NCI-H146 treated with DMSO at 0.1 percent for 48 hours (cell line): ENCODE results near the gene LYG1.
"Not testable (repeated sequence)": the region's sequence is repeated elsewhere in the genome, so short reads cannot be mapped to it uniquely, and the experiment has no call there.

ENCODE experiments used
- DNase-seq: peaks from one replicate; lab custom pipeline; 2025; ENCODE audit not compliant: unreplicated experiment; lab: John Stamatoyannopoulos, UW

LYG1 gene

GRCh38 chr2:99301097-99301496 lies at the start of gene LYG1:
TSS of gene LYG1 (minus strand) at chr2:99301197. CDS start at chr2:99295670, 5,527 bp downstream.
- not testable (repeated sequence) for DNase-seq

DNA sequence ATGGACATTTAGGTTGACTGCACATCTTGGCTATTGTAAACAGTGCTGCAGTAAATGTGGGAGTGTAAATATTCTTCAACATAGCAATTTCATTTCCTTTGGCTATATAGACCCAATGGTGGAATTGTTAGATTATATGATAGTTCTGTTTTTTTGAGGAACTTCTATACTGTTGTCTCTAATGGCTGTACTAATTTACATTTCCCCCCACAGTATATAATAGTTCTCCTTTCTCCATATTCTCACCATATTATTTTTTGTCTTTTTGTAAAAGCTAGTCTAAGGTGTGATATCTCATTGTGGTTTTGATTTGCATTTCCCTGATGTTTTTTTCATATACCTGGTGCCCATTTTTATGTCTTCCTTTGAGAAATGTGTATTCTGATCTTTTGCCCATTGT lies 49.2 kb upstream of the LYG1 start:
- no peak for DNase-seq

DNA sequence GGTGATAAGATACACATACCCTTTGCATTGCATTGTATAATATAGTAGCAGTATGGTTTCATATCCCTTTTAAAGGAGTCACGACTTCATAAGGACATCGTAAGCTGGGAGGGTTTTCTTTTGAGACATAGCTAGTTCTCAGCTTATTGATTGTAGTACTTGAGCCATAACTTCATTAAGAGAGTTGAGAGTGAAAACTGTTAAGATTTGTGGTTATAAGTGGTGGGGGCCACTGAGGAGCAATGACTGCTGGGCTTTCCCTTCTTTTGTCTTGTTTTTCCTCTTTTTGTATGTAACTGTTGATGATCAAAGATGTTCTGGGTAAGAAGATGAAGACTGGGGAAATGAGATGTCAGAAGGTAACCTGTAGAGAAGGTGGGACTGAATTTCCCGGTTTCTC lies 47.2 kb upstream of the LYG1 start:
- DNase-seq = no peak

DNA sequence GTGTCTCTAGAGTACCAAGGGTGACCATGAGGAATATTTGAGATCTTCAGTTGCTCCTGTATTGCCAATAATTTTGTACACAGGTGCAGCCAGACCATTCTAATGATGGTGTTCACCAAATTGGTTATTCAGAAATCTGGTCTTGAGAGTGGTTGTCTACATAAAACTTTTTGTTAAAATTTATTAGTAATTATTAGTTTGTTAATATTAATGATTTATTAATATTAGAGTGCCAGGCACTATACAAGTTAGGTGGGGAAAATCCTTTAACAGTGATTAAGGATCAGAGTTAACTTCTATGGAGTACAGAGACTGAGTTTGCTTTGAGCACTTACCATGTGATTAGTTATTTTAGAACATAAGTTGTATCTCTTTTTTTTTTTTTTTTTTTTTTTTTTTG lies 45.2 kb upstream of the LYG1 start:
- no peak for DNase-seq

- not testable (repeated sequence) for DNase-seq
Measured at GRCh38 chr2:99345446-99345845, 44.4 kb upstream of the LYG1 start.

DNA sequence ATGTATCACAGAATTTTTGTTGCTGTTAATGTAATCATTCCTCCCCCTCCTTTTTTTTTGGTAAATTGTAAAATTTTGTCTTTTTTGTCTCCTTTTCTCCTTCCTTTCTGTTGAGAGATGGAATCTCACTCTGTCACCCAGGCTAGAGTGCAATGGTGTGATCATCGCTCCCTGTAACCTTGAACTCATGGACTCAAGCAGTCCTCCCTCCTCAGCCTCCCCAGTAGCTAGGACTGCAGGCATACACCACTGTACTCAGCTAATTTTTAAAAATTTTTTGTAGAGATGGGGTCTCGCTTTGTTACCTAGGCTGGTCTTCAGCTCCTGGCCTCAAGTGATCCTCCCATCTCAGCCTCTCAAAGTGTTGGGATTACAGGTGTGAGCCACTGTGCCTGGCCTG lies 41.5 kb upstream of the LYG1 start:
- no peak for DNase-seq

DNA sequence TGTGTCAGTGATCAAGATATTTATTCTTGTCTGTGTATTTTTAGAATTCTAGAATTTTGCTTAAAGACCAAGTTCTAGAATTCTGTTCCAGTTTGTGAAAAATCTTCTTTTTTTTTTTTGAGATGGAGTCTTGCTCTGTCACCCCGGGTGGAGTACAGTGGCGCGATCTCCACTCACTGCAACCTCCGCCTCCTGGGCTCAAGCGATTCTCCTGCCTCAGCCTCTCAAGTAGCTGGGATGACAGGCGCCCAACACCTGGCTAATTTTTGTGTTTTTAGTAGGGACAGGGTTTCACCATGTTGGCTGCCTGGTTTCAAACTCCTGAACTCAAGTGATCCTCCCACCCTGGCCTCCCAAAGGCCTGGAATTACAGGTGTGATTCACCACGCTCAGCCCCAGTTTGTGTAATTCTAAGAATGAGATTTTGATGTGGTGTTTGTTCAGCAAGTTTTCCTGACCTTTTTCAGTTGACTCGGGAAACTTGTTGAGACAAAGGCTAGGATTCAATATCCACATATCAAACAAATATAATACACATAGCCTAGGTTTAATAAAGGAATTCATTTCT lies 39.8 kb upstream of the LYG1 start:
- no peak for DNase-seq

DNA sequence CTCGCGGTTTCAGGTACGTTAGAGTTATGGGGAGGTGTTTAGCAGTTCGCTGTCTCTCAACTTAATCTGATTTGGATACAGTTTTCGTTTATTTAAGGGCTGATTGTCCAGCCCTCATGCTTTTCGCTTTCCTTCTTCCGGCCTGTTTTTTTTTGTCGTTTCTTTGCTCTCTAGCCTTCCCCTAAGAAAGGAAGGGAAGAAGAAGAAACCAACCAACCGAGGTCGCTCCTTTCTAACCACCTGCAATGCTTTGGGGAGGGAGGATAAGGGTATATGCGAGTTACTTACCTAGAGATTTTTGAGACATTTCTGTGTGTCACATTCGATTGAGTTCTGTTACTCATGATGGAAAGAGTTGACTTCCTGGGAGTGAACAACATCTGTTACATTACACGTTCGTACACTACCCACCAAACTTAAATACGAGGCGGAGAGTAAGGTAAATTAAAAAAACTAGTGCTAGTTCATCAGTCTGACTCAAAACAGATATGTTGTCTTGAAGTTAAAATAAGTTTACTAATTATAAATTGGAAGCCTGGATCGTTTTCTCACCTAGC lies 37.1 kb upstream of the LYG1 start:
- no peak for DNase-seq

GRCh38 chr2:99337113-99338028 lies 36.4 kb upstream of the LYG1 start, which contains the start of gene EIF5B:
TSS of gene EIF5B (plus strand) at chr2:99337389. CDS start at chr2:99337555, 166 bp downstream.
- DNase-seq = peak; percentile 82

GRCh38 chr2:99336804-99337112 lies 35.8 kb upstream of the LYG1 start:
- no peak for DNase-seq

DNA sequence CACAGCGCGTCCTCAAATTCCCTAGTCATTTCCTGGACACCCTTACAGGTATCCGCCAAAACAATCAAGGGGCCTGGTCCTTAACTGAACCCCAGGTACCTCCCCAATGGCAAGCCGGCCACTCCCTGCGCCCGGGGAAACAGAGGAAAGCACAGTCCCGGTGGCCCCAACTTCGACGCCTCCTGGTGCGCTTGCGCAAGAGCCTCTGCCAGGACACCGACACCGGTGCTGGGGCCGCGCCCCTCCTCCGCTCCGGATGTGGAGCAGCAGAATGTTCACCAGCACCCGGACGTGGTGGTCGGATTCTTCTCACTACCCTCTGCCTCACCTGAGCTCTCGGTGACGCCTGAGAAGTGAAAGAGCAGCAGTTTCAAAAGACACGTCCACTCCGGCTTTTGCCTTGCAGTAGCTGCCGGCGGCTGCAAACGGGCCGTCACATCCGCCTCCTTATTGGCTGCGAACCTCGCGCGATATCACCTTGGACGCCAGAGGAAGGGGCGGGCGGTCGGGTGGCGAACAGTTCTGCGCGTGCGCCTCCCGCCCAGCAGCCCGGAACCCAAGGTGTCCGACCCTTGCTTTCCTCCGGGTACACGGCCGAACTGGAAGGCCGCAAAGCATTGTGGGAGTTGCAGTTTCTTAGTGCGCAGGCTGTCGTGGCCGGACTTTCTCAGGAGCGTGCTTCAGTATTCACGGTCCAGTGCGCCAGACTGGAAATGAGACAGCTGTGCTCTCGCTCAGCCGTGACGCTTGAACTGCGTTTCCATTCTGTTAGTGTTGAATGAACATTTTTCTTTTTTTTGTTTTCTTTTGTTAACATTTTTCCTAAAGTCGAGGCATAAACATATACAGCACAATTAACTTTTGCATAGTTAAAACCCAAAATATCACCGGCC lies 35.2 kb upstream of the LYG1 start, which contains the start of gene TXNDC9:
TXNDC9 (minus strand) TSS at position 423 of the 893 bp plus-strand sequence. CDS start 3,123 bp downstream, outside the sequence.
- peak; percentile 99 for DNase-seq

GRCh38 chr2:99325384-99325783 lies 24.4 kb upstream of the LYG1 start:
- DNase-seq = no peak

- not testable (repeated sequence) for DNase-seq
Measured at GRCh38 chr2:99317873-99318200, 16.8 kb upstream of the LYG1 start.

DNA sequence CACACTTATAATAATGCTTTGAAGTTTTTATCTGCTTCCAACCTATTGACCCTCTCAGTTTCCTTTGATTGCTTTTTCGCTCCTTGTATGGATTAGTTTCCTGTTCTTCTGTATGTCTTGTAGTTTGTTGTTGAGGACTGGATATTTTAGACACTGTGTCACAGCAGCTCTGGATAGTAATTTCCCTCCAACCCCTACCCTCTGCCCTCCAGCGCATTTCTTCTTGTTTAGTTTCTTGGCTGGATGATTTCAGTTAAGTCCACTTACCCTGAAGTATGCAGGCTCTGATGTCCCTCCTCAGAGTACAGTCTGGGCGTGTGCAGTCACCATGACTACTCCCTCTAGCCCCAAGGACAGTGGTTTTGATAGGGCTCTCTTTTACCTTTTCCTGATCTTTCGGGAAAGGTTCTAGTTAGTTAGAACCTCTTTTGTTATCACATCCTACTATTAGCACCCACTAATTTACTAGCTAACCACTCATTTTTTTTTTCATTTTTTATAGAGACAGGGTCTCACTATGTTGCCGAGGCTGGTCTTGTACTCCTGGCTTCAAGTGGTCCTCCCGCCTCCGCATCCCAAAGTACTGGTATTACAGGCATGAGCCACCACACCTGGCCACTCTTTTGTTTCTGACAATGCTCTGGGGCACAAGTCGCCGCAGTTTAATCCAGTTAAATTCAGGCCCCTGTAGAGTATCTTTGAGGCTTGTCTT lies 16.3 kb upstream of the LYG1 start:
- no peak for DNase-seq

GRCh38 chr2:99299580-99299979 lies 1.4 kb downstream of the LYG1 start:
- DNase-seq = no peak

- DNase-seq = no peak
Measured at GRCh38 chr2:99297994-99298393, 3.0 kb downstream of the LYG1 start.

DNA sequence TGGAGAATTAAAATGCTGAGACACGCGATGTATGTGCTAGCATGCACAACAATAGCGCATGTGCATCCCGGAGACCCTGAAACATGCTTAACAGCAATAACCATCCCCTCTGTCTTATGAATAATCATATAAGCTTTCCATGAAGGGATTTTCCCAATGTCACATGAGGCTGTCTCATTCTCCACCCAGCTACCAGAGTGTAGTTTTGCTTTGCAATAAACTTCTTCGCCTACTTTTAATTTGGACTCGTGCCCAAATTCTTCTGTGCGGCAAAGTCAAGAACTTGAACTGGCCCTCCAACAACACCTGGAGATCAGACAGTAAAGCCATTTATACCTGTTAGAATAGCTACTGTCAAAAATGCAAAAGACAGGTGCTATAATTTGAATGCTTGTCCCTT lies 15.5 kb downstream of the LYG1 start:
- no peak for DNase-seq

GRCh38 chr2:99279969-99280695 lies 20.9 kb downstream of the LYG1 start:
- DNase-seq = no peak

DNA sequence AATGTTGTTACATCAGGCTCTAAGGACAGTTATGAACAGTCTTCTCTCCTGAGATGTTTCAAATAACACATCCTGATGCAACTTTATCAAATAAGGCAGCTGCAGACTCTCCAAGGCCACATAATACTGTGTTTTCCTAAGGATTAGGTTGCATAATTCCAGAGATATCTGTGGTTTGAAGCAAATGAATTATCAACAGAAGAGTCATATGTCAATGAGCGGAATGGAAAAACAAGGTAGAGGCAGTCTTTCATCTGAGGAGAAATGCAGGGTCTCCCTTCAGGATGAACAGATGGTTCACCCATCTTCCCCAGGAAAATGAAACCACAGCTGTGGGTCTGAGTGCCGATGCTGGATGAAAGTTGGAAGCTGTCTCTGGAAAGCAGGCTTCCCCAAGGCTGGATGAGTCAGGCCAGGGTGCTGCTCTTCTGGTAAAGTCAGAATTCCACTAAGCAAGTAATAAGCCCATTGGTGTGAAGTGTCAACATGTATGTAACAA lies 22.2 kb downstream of the LYG1 start:
- DNase-seq = no peak
